ENCODE data around the gene TCOF1.

DNA sequence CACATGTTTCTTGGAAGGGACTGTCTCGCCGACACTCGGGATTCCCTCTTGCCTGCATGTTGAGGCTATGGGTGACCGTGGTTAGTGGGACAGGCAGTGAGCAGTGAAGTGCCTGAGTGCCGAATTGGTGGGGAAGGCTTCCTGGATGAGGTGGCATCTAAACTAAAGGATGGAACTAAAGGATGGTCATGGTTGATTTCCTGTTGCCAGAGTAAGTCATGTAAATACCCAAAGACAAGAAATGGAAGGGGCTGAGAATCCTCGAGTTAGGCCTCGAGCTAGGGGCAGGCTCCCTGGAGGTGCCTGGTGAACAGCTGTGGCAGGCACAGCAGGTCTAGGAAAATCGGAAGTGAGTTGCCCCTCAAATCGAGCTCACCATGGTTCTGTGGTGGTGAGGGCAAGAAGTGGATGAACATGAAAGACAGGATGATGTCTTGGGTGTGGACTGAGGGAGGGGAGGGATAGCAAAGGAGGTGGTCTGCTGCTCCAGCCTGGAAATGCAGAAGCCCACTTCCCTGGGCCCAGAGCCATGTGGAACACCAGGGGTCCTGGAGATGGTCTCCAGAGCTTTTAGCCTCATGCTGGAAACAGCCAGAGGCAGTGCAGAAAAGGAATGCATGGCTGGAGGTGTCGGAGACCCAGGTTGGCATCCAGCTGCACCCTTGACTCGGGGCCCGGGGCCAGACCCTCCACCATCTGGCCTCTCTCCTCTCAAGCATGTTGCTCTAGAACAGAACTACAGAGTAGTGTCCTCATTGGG is 43.0 kb downstream of the TCOF1 start:
- TF ChIP-seq, protein P1, sequence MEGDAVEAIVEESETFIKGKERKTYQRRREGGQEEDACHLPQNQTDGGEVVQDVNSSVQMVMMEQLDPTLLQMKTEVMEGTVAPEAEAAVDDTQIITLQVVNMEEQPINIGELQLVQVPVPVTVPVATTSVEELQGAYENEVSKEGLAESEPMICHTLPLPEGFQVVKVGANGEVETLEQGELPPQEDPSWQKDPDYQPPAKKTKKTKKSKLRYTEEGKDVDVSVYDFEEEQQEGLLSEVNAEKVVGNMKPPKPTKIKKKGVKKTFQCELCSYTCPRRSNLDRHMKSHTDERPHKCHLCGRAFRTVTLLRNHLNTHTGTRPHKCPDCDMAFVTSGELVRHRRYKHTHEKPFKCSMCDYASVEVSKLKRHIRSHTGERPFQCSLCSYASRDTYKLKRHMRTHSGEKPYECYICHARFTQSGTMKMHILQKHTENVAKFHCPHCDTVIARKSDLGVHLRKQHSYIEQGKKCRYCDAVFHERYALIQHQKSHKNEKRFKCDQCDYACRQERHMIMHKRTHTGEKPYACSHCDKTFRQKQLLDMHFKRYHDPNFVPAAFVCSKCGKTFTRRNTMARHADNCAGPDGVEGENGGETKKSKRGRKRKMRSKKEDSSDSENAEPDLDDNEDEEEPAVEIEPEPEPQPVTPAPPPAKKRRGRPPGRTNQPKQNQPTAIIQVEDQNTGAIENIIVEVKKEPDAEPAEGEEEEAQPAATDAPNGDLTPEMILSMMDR (IDR thresholded peaks at IDR 0.05; ENCODE audit: borderline replicate concordance, extremely low read depth, low read length, poor library complexity, severe bottlenecking), result no peak
- no peak for TF ChIP-seq EZH2 (IDR thresholded peaks at IDR 0.05; ENCODE audit: borderline replicate concordance, low read depth, low read length, severe bottlenecking)

All from DND-41 (cell line).